SK-N-DZ (cell line): ENCODE results near the gene CFAP92. TPM values are rescaled to one million over a fixed set of nuclear protein-coding genes. Genes with fewer than 3 reads are reported as not detected.
A peak's percentile ranks its signal among the peaks of the same experiment; 100 is the strongest.

Experiments used
- DNase-seq: peaks from one replicate; pipeline ENCODE4 v3.0.0-alpha.2; 2015; ENCODE audit warnings: low spot score
- polyA plus RNA-seq, 2 experiments: library from polyadenylated mRNA; depleted of rRNA; stranded (reverse); fragments of >200 nt; gene quantifications; 2 replicates each; pipeline ENCODE4 v1.2.3, GENCODE V29; 2014

CFAP92 gene, protein sequence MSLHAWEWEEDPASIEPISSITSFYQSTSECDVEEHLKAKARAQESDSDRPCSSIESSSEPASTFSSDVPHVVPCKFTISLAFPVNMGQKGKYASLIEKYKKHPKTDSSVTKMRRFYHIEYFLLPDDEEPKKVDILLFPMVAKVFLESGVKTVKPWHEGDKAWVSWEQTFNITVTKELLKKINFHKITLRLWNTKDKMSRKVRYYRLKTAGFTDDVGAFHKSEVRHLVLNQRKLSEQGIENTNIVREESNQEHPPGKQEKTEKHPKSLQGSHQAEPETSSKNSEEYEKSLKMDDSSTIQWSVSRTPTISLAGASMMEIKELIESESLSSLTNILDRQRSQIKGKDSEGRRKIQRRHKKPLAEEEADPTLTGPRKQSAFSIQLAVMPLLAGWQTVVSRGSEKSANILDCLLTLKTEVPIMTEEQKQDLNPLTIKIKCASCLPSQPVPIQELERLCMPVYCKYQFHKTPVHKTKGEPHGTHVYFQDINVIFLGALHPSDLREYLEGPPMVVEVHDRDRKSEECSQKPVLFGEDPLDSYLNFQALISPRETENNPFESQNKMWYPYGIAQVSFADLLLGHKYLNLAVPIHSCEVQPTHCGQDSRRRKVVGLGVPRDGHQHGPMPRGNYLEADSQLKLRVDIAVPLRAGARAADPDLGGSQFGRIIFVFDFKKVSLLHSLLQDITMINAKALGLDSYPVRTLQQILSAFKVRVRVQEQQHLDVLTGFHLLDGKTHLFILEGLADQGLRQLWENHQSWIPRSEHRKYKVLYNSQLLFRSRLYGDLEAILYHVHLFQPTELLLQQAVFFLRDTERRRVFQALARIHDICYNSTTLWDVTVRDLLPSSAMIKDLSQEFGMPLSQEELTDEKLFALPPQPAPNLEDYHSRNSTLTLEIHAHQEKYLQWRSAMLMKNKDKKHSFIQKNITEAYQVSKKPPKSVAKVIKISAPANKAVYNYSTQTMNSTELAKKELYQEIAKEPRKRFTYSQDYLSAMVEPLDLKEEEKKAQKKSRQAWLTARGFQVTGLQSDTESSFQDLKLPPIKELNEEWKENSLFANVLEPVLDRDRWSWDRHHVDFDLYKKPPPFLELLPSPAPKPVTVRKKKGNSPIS
- polyA plus RNA-seq (2014; cell fraction: cytosol; rRNA removed) = 0.06 TPM in 1 of 2 replicates, not detected in the other
- polyA plus RNA-seq (2014; cell fraction: nucleus; rRNA removed) = 0.62 TPM in 1 of 2 replicates, not detected in the other

DNA sequence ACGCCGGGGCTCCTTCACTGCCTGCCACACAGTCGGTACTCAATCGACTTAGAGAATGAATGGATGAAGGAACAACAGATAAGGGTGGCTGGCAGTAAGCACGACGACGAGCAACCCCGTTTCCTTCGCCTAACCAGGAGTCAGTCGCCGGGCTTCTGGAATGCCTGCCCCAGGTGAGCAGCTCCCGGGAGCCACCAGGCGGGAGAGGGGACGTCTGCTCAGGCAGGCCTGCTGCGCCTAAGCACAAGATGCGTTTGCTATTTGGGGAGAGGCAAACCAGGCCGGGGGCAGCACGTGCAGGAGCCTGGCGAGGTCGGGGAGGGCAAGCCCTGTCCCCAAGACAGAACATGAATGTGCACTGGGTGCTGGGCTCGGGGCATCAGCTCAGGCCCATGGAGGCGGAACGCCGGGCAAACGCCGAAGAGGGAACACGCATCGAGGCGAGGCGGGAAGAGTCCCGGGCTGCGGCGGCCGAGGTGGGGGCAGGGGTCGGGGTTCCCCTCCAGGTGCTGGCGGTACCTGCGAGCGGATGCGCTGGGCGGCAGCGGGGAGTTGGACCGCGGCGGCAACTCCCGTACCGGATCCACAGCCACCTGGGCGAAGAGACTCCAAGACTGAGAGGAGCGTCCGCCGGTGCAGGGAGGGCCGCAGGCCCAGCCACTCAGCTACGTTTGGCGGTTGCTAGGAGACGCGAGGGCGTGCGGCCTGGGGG is at the start of gene CFAP92:
TSS of gene CFAP92 (minus strand) at position 616 of the 712 bp plus-strand sequence. CDS start 772 bp downstream, outside the sequence.
- DNase-seq = peak; percentile 75

DNA sequence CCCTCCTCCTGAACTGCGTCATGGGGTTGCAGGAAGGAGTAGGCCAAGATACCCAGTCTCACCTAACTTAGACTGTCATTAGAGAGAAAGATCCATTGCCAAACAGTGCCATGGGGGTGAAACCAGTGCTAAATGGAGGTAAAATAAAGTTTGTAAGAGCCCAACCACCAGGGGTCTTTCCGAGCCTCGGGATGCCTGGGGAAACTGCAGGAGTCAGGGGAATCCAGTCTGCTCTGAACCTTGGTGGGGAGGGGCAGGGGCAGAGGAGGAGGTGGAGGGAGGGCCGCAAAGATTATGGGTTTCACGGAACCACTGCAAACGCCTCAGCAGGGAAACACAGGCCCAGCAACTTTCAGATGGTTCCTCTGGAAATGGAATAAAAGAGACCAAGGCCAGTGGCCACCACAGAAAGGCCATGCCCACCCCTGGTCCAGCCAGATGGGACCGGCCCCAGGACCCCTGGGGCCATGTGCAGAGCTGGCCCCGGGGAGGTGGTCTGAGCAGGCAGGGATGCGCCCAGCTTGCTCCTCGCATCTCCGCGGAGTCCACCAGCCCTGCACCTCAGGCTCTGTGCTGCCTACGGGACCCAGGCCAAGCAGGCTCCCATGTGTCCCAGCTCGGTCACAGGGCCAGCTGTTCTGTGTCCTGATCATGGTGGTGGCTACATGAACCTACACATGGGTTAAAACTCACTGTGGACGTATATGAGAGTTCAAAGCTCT is 46.9 kb upstream of the CFAP92 start:
- no peak for DNase-seq

DNA sequence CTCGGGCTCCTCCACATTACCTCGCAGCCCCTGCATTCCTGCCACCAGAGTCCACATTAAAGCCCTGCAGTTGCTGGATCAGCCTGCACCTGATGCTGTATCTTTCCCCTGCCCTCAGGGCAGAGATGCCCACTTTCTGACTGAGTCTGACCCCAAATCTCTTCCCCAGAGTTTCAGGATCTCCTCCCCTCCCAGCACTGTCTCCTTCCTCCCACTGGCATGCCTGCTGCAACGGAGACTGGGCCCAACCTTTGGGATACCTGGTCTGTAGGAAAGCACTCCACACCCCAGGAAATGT is 46.1 kb upstream of the CFAP92 start:
- DNase-seq = no peak

DNA sequence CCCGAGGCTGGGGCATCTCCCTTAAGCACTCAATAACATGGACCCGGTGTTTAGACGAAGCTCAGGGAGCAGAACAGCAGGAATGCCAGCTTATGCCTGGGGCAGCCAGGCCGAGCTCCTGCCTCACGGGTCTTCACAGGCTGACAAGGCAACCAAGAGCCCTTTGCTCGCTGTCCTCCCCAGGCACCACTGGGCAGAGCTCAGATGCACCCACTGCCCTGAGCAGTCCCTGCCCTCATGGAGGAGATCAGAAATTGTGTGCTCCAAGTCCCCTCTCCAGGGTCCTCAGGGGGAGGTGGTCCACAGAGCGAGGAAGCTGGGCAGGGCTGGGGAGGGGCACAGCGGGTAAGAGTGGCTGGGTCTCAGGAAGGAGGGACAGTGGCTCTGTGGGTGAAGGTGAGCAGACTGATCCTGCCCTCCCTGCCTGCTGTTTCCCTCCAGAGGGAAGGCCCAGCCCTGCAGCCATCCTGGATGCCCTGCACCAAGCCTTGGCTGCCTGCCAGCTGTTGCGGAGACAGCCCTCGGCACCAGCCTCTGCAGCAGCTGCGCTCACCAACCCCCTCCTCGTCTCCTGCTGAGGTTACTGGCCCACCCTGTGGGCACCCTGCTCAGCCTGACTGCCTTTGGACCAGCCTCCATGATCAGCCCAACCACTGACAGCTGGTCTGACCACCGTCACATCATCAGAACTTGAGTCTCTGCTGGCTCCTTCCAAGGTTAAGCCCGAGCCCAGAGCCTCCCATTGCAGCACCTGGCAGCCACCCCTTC is 45.6 kb upstream of the CFAP92 start:
- DNase-seq = peak; percentile 22

DNA sequence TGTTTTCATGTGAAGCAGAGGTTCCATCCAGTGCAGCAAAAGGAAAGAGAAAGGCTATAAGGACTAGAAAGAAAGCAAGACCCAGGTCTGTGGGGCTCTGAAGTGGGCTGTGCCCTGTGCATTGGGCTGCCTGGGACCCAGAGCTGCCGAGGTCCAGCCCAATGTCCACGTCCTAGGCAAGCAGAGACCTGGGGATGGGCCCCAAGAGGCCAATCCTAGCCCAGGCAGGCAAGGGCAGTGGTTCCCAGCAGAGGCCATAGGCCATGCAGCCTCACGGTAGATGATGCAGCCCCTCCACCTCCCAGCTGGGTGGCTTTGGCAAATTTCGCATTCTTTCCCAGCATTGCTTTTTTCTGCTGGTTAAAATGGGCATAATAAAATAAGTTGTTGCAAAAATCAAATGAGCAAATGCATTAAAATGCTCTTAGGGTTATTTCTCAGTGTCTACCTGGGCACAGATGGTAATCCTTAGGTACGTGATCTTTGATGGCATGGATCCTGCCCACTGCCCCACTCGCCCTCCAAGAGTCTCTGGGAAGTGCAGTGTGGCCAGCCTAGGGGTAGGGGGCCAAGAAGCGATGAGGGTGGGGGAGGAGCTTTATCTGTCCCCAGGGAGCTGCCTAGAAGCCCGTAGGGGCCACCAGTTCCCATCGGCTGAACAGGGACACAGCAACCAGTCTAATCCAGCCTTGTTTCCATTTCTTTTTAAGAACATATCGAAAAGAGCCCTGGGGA is 44.4 kb upstream of the CFAP92 start:
- DNase-seq = no peak

DNA sequence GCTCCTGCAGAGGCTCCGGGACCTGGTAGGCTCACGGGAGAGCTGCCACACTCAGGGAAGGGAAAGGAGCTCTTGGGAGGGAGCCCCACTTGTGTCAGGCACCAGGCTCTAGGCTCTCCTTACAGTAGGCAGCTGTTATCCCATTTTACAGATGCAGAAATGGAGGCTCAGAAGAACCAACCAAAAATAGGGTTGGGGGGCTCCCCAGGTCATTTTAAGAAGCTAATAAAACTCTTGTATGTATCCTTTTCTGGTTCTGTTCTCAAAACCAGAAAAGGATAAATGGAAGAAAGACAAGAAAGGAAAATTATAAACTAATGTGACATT is 43.2 kb upstream of the CFAP92 start:
- DNase-seq = no peak

DNA sequence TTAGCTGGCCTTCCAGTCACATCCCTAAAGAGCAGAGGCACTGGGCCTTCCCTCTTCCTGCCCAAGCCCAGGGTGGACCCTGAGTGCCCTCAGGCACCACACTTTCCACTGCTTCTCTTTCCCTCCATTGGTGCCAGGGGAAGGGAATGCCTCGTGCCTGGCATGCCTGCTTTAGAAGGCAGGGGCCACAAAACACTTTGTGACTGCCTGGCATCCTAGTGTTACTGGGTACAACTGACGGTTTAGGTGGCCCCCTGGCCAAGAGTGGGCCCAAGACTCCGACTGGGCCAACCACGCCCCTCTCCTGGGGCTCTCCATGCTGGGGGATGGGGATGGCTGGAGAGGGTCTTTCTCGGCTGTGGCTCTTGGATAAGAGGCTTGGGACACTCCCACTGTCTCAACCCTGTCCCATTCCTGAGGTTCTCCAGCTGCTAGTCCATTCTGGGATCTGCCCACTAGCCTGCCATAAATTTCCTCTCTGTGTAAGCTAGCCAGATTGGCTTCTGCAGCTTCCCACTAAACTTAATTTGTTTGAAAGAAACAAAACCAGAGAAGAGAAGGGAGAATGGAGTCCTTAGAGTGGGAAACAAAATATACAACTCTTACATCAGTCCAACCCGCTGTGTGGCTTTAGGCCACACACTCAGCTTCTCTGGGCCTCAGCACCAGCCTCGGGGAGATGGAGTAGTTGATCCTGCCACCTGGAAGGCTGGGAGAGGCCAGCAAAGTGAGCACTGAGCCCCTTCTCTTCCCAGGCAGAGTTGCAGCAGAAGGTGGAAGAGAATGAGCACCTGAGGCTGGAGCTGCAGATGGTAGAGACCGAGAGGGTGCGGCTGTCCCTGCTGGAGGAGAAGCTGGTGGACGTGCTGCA is 42.6 kb upstream of the CFAP92 start:
- DNase-seq = no peak

DNA sequence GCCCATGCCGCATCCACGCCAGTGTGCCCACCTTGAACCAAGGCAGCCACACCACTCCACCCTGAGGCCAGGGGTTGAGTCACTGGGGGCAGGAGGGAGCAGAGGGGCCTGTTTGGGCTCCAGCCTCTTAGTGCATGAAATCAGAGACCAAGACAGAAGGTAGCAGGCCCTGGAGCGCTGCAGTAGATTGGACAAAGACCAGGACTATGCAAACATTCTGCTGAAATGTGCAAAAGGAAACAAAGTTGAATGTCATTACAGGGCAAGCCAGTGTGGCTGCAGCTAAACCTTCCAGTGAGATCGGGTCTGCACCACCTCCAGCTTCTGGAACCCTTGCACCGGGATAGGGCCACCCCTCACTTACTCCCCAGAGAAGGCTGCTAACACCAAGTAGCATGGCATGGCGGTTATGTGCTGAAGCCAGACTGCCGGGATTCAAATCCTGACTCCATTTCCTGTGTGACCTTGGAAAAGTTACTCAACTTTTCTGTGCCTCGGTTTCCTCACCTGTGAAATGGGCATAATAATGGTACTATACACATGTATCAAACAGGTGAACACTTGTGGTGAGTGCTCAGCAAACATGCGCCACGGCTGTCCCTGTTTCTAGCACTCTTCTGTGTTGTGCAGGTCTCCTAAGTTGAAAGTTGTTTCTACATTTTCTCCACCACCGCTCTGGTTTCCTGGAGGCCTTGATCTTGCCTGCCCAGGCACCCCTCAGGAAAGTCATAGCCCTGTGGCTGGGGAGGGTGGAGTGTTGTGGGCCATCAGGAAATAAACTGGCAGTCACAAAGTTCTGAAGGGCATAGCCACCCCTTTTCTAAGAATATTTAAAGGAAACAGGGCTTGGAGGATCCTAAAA is 41.7 kb upstream of the CFAP92 start:
- DNase-seq = no peak

DNA sequence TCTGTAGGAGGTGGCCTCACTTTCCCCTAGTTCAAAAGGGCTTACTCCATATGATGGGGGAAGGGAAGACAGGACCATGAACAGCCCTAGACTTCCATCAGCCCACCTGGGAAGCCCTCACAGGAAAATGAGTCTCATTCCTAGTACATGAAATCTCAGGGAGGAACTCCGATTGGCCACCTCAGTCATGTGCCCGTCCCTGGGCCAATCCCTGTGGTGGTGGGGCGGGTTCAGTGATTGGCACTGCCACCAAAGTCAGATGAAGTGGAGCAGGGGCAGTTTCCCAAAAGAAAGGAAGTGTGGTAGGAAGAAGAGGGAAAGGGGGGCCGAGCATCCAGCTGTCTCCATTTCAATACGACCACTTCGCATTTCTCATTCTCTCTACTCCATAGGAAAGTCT is 40.8 kb upstream of the CFAP92 start:
- DNase-seq = no peak

DNA sequence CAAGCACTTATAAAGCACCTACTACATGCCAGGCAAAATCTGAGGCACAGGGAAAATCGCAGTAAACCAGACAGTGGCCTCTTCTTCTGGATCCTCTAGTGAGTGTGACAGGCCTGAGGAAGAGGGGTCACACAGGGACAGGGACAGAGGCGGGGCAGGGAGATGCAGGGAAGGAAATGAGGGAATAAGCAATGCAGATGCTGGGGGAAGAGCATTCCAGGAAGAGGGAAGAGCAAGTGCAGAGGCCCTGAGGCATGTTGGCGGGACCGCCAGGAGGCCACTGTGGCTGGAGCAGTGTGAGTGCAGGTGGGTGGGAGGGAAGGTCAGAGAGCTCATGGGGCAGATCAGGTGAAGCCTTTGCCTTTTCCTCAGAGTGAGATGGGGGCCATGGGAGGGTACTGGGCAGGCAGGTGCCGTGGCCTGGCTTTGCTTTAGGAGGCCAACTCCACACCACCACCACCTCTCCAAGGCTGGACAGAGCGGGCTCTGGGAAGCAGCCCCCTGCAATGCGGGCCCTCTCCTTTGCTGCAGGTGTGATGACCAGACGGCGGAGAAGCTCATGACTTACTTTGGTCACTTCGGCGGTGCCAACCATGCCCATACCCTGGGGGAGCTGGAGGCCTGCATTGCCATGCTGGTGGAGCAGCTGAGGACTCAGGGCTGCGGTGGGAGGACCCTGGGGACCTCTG is 39.9 kb upstream of the CFAP92 start:
- no peak for DNase-seq

DNA sequence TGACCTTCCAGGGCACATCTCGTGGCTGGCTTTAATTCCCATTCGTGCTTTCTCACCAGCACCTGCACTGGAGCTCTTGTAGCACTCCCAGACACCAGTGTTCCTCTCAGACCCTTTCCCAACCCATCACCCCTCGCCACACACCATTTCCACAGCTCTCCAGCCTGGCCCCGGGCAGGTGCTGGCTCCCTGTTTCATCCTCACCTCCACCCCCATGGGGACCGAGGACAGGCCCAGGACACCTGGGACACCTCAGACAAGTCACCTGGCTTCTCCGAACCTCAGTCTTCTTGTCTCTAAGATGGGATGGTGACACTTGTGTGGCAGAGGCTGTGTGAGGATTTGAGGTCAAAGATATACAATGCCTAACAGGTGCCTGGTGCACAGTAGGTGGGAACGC is 39.3 kb upstream of the CFAP92 start:
- DNase-seq = no peak

DNA sequence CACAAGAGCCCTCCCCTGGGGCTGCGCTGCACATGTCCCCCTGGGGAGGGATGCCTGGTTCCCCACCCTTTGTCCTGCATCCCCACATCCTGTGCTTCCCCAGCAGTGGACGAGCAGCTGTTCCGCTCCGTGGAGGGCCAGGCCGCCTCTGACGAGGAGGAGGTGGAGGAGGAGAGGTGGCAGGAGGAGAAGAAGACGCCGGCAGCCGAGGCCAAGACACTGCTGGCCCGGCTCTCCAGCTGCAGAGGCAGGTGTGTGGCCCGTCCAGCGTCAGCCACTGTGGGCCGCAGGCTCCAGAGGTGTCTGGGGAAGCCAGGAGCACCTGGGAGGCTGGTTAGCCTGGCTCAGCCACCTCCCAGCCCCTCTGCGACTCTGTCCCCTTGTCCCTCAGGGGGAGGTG is 38.8 kb upstream of the CFAP92 start:
- no peak for DNase-seq

DNA sequence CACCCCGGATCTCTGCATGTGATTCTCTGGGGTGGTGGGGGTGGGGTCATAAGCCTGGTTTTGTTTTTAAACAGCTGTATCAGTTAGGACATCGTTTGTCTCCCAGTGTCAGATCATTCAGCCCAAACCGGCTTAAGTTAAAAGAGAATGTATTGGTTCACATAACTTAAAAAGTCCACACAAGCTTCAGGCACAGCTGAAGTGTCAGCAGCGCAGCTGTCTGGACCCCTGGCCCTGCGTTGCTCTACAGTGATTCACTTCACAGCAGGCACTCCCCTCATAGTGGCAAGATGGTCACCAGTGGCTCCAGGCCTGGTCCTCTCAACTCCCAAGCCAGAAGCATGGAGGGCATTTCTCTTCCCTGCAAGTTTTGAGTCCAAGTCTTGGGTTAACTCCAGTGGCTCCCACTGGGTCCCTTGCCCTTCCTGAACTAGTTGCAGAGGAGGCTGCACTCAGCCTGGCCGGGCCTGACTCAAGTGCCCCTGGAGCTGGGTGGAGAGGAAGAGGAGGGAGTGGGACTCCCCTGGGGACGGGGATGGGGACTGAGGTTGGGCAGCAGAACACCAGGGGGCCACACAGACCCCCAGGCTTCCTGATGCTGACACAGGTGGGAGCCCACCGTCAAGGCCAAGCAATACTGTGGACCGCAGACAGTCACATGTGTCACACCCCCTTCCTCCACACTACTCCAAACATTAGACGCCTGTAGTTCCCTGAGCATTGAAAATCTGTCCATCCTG is 37.8 kb upstream of the CFAP92 start:
- no peak for DNase-seq

DNA sequence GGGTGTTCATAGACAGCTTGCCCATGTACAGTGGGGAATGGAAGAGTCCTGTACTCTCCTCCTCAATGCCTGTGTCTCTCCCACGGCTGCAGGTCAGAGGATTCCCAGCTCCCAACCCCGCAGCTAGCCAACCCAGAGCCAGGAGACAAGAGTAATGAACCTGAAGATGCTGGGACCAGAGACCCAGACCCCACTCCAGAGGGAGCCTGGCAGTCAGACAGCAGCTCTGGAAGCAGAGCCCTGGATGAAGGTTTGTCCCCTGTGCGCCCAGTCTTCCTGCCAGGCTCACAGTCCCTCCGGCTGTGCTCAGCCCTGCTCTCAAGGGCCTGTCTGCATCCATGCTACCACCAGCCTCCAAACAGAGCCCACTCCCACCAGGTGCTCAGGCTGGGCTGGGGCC is 36.7 kb upstream of the CFAP92 start:
- no peak for DNase-seq

DNA sequence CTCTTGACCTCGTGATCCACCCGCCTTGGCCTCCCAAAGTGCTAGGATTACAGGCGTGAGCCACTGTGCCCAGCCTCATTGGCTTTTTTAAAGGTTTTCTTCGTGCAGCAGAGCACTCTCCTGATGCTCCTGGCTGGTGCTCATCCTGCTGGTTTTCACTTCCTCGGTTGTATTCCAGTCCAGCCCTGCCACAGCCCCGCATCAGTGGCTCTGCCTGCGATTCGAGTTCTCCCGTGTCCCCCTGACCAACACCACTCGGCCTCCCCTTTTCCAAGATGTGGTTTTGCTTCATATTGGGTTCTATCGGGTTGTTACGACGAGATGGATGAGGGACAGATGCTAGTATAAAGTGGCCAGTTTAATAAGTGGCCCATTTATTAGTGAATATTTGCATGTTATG is 35.0 kb upstream of the CFAP92 start:
- no peak for DNase-seq

DNA sequence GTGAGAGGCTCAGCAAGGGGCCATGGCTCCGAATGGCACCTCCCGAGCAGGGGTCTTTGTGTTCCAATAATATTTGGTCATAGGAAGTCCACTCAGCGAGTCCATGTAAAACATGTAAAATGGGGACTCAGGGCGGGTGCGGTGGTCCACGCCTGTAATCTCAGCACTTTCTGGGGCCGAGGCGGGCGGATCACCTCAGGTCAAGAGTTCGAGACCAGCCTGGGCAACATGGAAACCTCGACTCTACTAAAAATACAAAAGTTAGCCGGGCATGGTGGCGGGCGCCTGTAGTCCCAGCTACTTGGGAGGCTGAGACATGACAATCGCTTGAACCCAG is 33.6 kb upstream of the CFAP92 start:
- no peak for DNase-seq
